ENCODE results near the gene KCTD13. TPM values are rescaled to one million over a fixed set of nuclear protein-coding genes. Genes with fewer than 3 reads are reported as not detected.

KCTD13 gene
- total RNA-seq, 1 experiment from 2014 or later = 40.7 TPM

Other genes starting within 250 kb of the KCTD13 start
- gene QPRT, start 247.0 kb downstream of the KCTD13 start, total RNA-seq (2021; ENCODE audit: unreplicated experiment) = 0.52 TPM
- 0.15 TPM for gene C16orf54, start 180.2 kb downstream of the KCTD13 start, total RNA-seq (2021; ENCODE audit: unreplicated experiment)
- gene ZG16, start 148.0 kb downstream of the KCTD13 start, total RNA-seq (2021; ENCODE audit: unreplicated experiment) = 0.07 TPM
- 155 TPM for gene KIF22, start 135.5 kb downstream of the KCTD13 start, total RNA-seq (2021; ENCODE audit: unreplicated experiment)
- gene MAZ, start 119.7 kb downstream of the KCTD13 start, total RNA-seq (2021; ENCODE audit: unreplicated experiment) = 256 TPM
- 4.0 TPM for gene PRRT2, start 114.0 kb downstream of the KCTD13 start, total RNA-seq (2021; ENCODE audit: unreplicated experiment)
- gene PAGR1, start 110.1 kb downstream of the KCTD13 start, total RNA-seq (2021; ENCODE audit: unreplicated experiment) = 28.9 TPM
- 75.1 TPM for gene MVP, start 105.8 kb downstream of the KCTD13 start, total RNA-seq (2021; ENCODE audit: unreplicated experiment)
- 58.3 TPM for gene CDIPT, start 63.0 kb downstream of the KCTD13 start, total RNA-seq (2021; ENCODE audit: unreplicated experiment)
- 49.3 TPM for gene SEZ6L2, start 26.7 kb downstream of the KCTD13 start, total RNA-seq (2021; ENCODE audit: unreplicated experiment)
- 18.4 TPM for gene ASPHD1, start 25.7 kb downstream of the KCTD13 start, total RNA-seq (2021; ENCODE audit: unreplicated experiment)
- 75.5 TPM for gene TMEM219, start 35.9 kb upstream of the KCTD13 start, total RNA-seq (2021; ENCODE audit: unreplicated experiment)
- gene TAOK2, start 47.6 kb upstream of the KCTD13 start, total RNA-seq (2021; ENCODE audit: unreplicated experiment) = 56.7 TPM
- gene HIRIP3, start 69.4 kb upstream of the KCTD13 start, total RNA-seq (2021; ENCODE audit: unreplicated experiment) = 21.8 TPM
- 89.8 TPM for gene INO80E, start 70.0 kb upstream of the KCTD13 start, total RNA-seq (2021; ENCODE audit: unreplicated experiment)
- gene DOC2A, start 84.8 kb upstream of the KCTD13 start, total RNA-seq (2021; ENCODE audit: unreplicated experiment) = 17.3 TPM
- not detected for gene C16orf92, start 97.0 kb upstream of the KCTD13 start, total RNA-seq (2021; ENCODE audit: unreplicated experiment)
- gene TLCD3B, start 105.0 kb upstream of the KCTD13 start, total RNA-seq (2021; ENCODE audit: unreplicated experiment) = 1.0 TPM
- gene ALDOA, start 139.5 kb upstream of the KCTD13 start, total RNA-seq (2021; ENCODE audit: unreplicated experiment) = 2,423 TPM
- gene PPP4C, start 149.8 kb upstream of the KCTD13 start, total RNA-seq (2021; ENCODE audit: unreplicated experiment) = 165 TPM
- gene TBX6, start 165.7 kb upstream of the KCTD13 start, total RNA-seq (2021; ENCODE audit: unreplicated experiment) = 1.4 TPM
- gene YPEL3, start 170.0 kb upstream of the KCTD13 start, total RNA-seq (2021; ENCODE audit: unreplicated experiment) = 10.9 TPM
- gene GDPD3, start 187.3 kb upstream of the KCTD13 start, total RNA-seq (2021; ENCODE audit: unreplicated experiment) = 7.0 TPM
- gene MAPK3, start 197.0 kb upstream of the KCTD13 start, total RNA-seq (2021; ENCODE audit: unreplicated experiment) = 68.8 TPM

Measured in HCT116 (cell line).